Tibial artery (tissue), 4 donors: ENCODE measurements around the gene GGA2.

Experiments used
- DNase-seq, 2 donors: peaks; one replicate each; pipeline ENCODE4 v3.0.0-alpha.2; 2019
- H3K27ac ChIP-seq, 2 donors: fragments of 200-600 bp; sonication (generic) in 1 of 2; 1 replicate in 1 of 2; 2 replicates in 1 of 2; pipeline ENCODE4 v1.5.1; 2018 to 2019; ENCODE audit warnings: mild to moderate bottlenecking in 1 of 2
- H3K27me3 ChIP-seq, 2 donors: fragments of 200-600 bp; sonication (generic) in 1 of 2; one replicate each; pipeline versions ENCODE4 v1.5.1 to v1.6.0; 2016 to 2019
- H3K36me3 ChIP-seq, 3 donors: fragments of 200-600 bp; sonication (generic) in 2 of 3; one replicate each; pipeline ENCODE4 v1.5.1; 2016 to 2019; ENCODE audit warnings: mild to moderate bottlenecking in 2 of 3
- H3K4me1 ChIP-seq, 4 donors: fragments of 200-600 bp; sonication (generic) in 2 of 4; 1 replicate in 3 of 4; 2 replicates in 1 of 4; pipeline ENCODE4 v1.5.1; 2016 to 2019
- H3K4me3 ChIP-seq, 2 donors: fragments of 200-600 bp; sonication (generic) in 1 of 2; 1 replicate in 1 of 2; 2 replicates in 1 of 2; pipeline ENCODE4 v1.5.1; 2018 to 2019; ENCODE audit warnings: mild to moderate bottlenecking in 2 of 2
- H3K9me3 ChIP-seq, 3 donors: fragments of 200-600 bp; sonication (generic) in 1 of 3; one replicate each; pipeline ENCODE4 v1.5.1; 2016 to 2019
- intact Hi-C: fragments of 100-400 bp; cut with DNase I; formaldehyde crosslinking; loops from one replicate; pipeline ENCODE4 v1.15.0; 2023; ENCODE audit warnings: low total_unique reads
- TF ChIP-seq, protein P1 (sequence below), 2 experiments: fragments of 200-600 bp in 1 of 2; fragments of 450-650 bp in 1 of 2; IDR thresholded peaks; one replicate each; pipeline ENCODE4 v1.5.1; 2017 to 2019; ENCODE audit warnings: antibody characterized with exemption in 2 of 2, mild to moderate bottlenecking in 1 of 2, moderate library complexity in 1 of 2

The GGA2 gene, protein sequence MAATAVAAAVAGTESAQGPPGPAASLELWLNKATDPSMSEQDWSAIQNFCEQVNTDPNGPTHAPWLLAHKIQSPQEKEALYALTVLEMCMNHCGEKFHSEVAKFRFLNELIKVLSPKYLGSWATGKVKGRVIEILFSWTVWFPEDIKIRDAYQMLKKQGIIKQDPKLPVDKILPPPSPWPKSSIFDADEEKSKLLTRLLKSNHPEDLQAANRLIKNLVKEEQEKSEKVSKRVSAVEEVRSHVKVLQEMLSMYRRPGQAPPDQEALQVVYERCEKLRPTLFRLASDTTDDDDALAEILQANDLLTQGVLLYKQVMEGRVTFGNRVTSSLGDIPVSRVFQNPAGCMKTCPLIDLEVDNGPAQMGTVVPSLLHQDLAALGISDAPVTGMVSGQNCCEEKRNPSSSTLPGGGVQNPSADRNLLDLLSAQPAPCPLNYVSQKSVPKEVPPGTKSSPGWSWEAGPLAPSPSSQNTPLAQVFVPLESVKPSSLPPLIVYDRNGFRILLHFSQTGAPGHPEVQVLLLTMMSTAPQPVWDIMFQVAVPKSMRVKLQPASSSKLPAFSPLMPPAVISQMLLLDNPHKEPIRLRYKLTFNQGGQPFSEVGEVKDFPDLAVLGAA

DNA sequence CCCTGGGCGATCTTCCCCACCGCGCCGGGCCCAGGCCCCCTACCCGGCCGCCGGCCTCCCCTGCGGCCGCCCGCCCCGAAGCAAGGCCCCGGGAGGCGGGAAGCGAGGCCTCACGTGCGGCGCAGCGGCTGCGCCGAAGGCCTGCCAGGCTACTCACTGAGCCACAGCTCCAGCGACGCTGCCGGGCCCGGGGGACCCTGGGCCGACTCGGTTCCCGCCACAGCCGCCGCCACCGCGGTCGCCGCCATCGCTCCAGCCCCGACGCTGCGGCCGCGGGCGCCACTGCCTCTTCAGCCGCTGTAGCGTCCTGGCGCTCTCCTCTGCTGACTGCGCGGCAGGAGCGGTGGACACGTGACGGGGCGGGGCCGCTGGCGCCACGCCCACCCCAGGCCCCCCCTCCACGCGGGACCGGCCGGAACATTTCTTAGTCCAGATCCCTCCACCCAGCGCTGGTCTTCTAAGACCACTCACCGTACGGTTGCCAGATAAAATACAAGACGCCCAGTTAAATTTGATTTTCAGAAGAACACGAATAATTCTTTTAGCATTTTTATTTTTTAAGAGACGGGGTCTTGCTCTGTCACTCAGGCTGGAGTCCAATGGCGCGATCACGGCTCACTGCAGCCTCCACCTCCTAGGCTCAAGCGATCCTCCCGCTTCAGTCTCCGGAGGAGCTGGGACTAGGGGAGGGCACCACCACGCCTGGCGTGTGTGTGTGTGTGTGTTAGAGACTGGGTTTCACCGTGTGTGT, at the start of gene GGA2:
Gene GGA2, minus strand, starts transcription at position 331 of the 751 bp plus-strand sequence. Its CDS starts 83 bp downstream, at position 248.
- Histone ChIP-seq H3K27me3 (no peaks in the 10 kb centered on the region), H3K4me3 (peak within 1 kb of the TSS; percentile 72 to 99), H3K36me3 (peaks cover 0 to 9% (median 0%) of the 10 kb centered on the region in 3 donors), H3K9me3 (no peaks in the 10 kb centered on the region), H3K27ac (peak within 1 kb of the TSS; percentile 78 to 91), H3K4me1 (peaks cover 0 to 38% (median 14%) of the 10 kb centered on the region in 4 donors)
- DNase-seq: peak; percentile 78 to 93
- TF ChIP-seq, protein P1, sequence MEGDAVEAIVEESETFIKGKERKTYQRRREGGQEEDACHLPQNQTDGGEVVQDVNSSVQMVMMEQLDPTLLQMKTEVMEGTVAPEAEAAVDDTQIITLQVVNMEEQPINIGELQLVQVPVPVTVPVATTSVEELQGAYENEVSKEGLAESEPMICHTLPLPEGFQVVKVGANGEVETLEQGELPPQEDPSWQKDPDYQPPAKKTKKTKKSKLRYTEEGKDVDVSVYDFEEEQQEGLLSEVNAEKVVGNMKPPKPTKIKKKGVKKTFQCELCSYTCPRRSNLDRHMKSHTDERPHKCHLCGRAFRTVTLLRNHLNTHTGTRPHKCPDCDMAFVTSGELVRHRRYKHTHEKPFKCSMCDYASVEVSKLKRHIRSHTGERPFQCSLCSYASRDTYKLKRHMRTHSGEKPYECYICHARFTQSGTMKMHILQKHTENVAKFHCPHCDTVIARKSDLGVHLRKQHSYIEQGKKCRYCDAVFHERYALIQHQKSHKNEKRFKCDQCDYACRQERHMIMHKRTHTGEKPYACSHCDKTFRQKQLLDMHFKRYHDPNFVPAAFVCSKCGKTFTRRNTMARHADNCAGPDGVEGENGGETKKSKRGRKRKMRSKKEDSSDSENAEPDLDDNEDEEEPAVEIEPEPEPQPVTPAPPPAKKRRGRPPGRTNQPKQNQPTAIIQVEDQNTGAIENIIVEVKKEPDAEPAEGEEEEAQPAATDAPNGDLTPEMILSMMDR (IDR thresholded peaks at IDR 0.05): no peak
- intact Hi-C loops: loop anchor here (5.0 kb wide), 1 partner anchor 47 kb away; the partner anchor contains the start of genes EARS2 and UBFD1

DNA sequence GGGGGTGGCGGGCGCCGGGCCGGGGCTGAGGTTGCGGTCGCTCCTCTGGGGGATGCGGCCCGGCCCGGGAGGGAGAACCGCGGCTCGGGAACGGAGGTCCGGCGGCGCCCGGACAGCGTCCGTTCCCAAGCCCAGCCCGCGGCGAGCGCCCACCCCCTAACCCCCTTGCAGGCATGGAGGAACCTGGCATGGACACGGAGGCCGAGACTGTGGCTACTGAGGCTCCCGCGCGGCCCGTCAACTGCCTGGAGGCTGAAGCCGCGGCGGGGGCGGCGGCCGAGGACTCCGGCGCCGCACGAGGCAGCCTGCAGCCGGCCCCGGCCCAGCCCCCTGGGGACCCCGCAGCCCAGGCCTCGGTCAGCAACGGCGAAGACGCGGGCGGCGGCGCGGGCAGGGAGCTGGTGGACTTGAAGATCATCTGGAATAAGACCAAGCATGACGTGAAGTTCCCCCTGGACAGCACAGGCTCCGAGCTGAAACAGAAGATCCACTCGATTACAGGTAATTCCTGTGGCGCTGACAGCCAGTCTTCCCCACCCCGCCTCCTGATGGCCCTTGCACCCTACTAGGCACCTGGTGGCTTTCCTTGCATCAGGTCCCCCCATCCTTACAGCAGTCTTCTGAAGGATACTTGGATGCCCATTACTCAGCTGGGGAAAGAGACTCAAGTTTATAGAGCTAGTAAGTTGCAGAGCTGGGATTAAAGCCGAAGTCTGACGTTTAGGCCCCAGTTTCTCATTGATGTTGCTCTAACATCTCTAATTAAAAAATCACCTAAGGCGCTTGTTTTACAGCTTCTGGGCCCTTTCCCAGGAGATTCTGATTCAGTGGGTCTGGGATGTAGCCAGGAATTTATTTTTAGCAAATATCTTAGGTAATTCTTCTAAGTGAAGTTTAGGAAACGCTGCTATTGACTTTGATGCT, 47.7 kb upstream of the GGA2 start:
- peaks cover 22 to 47% (median 32%) of the 10 kb centered on the region in 3 donors for H3K36me3 ChIP-seq
- TF ChIP-seq, protein P1 (IDR thresholded peaks at IDR 0.05): no peak
- peaks cover 0 to 43% (median 30%) of the 10 kb centered on the region in 4 donors for H3K4me1 ChIP-seq
- intact Hi-C loops: loop anchor here (5.0 kb wide), 2 partner anchors 39 to 46 kb away; partner anchors contain the start of genes GGA2 and NDUFAB1
- H3K27ac ChIP-seq: peak overlapping the region; percentile 91 to 95
- no peaks in the 10 kb centered on the region for H3K27me3 ChIP-seq
- DNase-seq: peak in 1 of 2 donors; percentile 21
- H3K4me3 ChIP-seq: peak overlapping the region; percentile 95 to 96
- H3K9me3 ChIP-seq: no peaks in the 10 kb centered on the region

DNA sequence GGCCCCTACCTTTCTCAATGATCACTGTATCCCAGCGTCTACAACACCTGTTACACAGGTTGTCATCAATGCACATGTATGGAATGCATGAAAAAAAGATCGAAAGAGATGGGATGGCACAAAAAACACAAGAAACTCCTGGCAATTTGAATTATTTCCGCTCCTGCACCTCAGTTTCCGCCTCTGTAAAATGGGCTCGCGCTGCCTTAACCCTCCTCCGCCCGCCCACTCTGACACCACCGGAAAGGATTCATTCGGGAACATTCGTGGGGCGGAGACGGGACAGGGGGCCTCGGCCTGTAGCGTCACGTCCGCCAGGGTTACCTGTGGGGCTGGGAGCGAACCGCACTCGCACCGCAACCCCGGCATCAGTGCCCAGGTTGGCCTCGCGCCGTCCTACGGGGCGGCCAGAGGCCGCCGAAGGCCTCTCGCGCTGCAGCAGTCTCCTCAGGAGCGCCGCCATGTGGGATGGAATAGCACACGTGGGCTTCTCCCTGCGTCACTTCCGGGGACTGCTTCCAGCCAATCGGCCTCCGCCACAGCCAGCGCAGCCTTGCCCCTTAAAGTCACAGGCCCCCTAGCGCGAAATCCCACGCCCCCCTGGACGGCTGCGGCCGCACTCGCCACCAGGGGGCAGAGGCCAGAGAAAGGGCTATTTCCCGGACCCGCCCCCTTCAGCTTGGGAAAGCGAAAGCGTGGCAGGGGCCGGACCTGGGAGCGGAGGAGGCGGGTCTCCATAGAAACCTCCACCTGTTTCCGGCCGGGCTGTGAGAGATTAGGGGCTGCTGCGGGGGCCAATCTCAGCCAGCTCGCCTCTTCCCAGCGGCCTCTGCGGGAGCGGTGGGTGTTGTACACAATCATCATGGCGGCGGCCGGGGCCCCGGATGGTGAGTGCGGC, 46.8 kb upstream of the GGA2 start, which contains the start of the genes EARS2 and UBFD1:
Gene EARS2, minus strand, starts transcription at position 470 of the 898 bp plus-strand sequence. Its CDS starts 7 bp downstream, at position 463.
Gene UBFD1, plus strand, starts transcription at position 847 of the 898 bp plus-strand sequence. Its CDS starts 16 bp downstream, at position 863.
- Histone ChIP-seq H3K4me3 (peak within 1 kb of the TSS; percentile 95 to 96), H3K9me3 (no peaks in the 10 kb centered on the region), H3K27me3 (no peaks in the 10 kb centered on the region), H3K27ac (peak within 1 kb of the TSS; percentile 91 to 95), H3K36me3 (peaks cover 21 to 47% (median 32%) of the 10 kb centered on the region in 3 donors), H3K4me1 (peaks cover 0 to 43% (median 30%) of the 10 kb centered on the region in 4 donors)
- intact Hi-C loops: loop anchor here (5.0 kb wide), 2 partner anchors 40 to 45 kb away; partner anchors contain the start of genes GGA2 and NDUFAB1
- DNase-seq: peak; percentile 98 to 99
- TF ChIP-seq, protein P1 (IDR thresholded peaks at IDR 0.05): peak; percentile 86 to 92

DNA sequence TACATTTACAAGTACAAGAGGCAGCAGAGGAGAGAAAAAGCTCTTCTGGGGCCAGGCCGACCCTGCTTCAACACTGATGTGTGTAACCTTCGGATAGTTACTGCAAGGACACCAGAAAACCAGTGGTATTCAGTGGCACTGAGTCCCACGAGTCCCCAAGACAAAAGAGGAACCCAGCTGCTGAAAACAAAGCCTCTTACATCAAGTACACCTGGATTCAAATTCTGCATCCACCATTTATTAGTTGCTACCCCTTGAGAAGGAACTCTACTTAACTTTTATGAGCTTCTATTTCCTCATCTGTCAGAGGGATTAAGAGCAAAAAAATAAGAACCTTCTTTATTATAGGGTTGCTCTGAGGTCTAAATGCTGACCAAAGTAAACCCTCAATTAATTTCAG, 44.2 kb upstream of the GGA2 start:
- Histone ChIP-seq H3K27ac (no peak overlapping the region), H3K36me3 (peaks cover 33 to 51% (median 35%) of the 10 kb centered on the region in 3 donors), H3K4me1 (peaks cover 0 to 28% (median 20%) of the 10 kb centered on the region in 4 donors), H3K4me3 (no peak overlapping the region), H3K27me3 (no peaks in the 10 kb centered on the region), H3K9me3 (no peaks in the 10 kb centered on the region)
- intact Hi-C loops: no loop called here
- DNase-seq: no peak
- TF ChIP-seq, protein P1 (IDR thresholded peaks at IDR 0.05): no peak
